H9 (cell line): ENCODE measurements around the gene PNRC1. TPM values are rescaled to one million over a fixed set of nuclear protein-coding genes. Genes with fewer than 3 reads are reported as not detected.

Experiments
- DNase-seq: peaks from one replicate; pipeline ENCODE4 v3.0.0-alpha.2; 2017
- H2AFZ ChIP-seq: one replicate; pipeline ENCODE4 v1.6.1; 2013; ENCODE audit warnings: mild to moderate bottlenecking, low read length, control low read depth, moderate library complexity
- H2AK5ac ChIP-seq: 2 replicates; pipeline ENCODE4 v1.6.1; 2013; ENCODE audit warnings: low read length, control low read depth, mixed read lengths; ENCODE audit not compliant: insufficient read length
- H2BK120ac ChIP-seq: one replicate; pipeline ENCODE4 v1.6.1; 2013; ENCODE audit warnings: low read depth, mild to moderate bottlenecking, low read length, control low read depth, inconsistent platforms; ENCODE audit not compliant: poor library complexity, severe bottlenecking
- H2BK12ac ChIP-seq: 2 replicates; pipeline ENCODE4 v1.6.1; 2013; ENCODE audit warnings: low read length, control low read depth, mixed read lengths, low read depth; ENCODE audit not compliant: insufficient read length
- H2BK15ac ChIP-seq: 2 replicates; pipeline ENCODE4 v1.6.1; 2013; ENCODE audit warnings: low read depth, low read length, control low read depth
- H2BK20ac ChIP-seq: one replicate; pipeline ENCODE4 v1.6.1; 2013; ENCODE audit warnings: low read depth, mild to moderate bottlenecking, low read length, control low read depth, inconsistent platforms; ENCODE audit not compliant: poor library complexity, severe bottlenecking
- H2BK5ac ChIP-seq: 2 replicates; pipeline ENCODE4 v1.6.1; 2013; ENCODE audit warnings: low read length, control low read depth, mixed read lengths; ENCODE audit not compliant: insufficient read length
- H3K14ac ChIP-seq: 2 replicates; pipeline ENCODE4 v1.6.1; 2013; ENCODE audit warnings: low read length, control low read depth; ENCODE audit not compliant: insufficient read depth
- H3K18ac ChIP-seq: 2 replicates; pipeline ENCODE4 v1.6.1; 2013; ENCODE audit warnings: low read depth, mild to moderate bottlenecking, mixed read lengths, low read length, control low read depth; ENCODE audit not compliant: insufficient read length
- H3K23ac ChIP-seq: 2 replicates; pipeline ENCODE4 v1.6.1; 2013; ENCODE audit warnings: low read length, control low read depth, mixed read lengths, low read depth; ENCODE audit not compliant: insufficient read length
- H3K23me2 ChIP-seq: 2 replicates; pipeline ENCODE4 v1.6.1; 2013; ENCODE audit warnings: low read depth, mild to moderate bottlenecking, mixed read lengths, low read length, control low read depth; ENCODE audit not compliant: insufficient read length, poor library complexity, severe bottlenecking
- H3K27ac ChIP-seq: 2 replicates; pipeline ENCODE4 v1.5.1; 2013; ENCODE audit warnings: low read length, control low read depth, mixed read lengths, low read depth; ENCODE audit not compliant: insufficient read length
- H3K27me3 ChIP-seq: 2 replicates; pipeline ENCODE4 v1.6.1; 2013; ENCODE audit warnings: low read length, control low read depth, inconsistent platforms; ENCODE audit not compliant: insufficient read depth
- H3K4ac ChIP-seq: 2 replicates; pipeline ENCODE4 v1.6.1; 2013; ENCODE audit warnings: low read depth, mild to moderate bottlenecking, control low read depth, inconsistent platforms, low read length, moderate library complexity
- H3K4me1 ChIP-seq: 2 replicates; pipeline ENCODE4 v1.6.1; 2013; ENCODE audit warnings: low read length, control low read depth, inconsistent platforms; ENCODE audit not compliant: insufficient read depth
- H3K4me2 ChIP-seq: 2 replicates; pipeline ENCODE4 v1.6.1; 2013; ENCODE audit warnings: low read length, control low read depth, mixed read lengths; ENCODE audit not compliant: insufficient read length, insufficient read depth
- H3K56ac ChIP-seq: 2 replicates; pipeline ENCODE4 v1.6.1; 2013; ENCODE audit warnings: low read depth, mild to moderate bottlenecking, mixed read lengths, low read length, control low read depth; ENCODE audit not compliant: insufficient read length
- H3K79me1 ChIP-seq: 2 replicates; pipeline ENCODE4 v1.6.1; 2013; ENCODE audit warnings: low read depth, mild to moderate bottlenecking, moderate library complexity, low read length, control low read depth, inconsistent platforms; ENCODE audit not compliant: insufficient read depth, poor library complexity, severe bottlenecking
- H3K79me2 ChIP-seq: 2 replicates; pipeline ENCODE4 v1.6.1; 2013; ENCODE audit warnings: low read length, control low read depth, inconsistent platforms; ENCODE audit not compliant: insufficient read depth
- H3K9ac ChIP-seq: 2 replicates; pipeline ENCODE4 v1.6.1; 2013; ENCODE audit warnings: low read length, control low read depth, mixed read lengths; ENCODE audit not compliant: insufficient read length; ENCODE audit errors: extremely low read depth
- H3K9me3 ChIP-seq: one replicate; pipeline ENCODE4 v1.6.1; 2013; ENCODE audit warnings: low read depth, low read length, inconsistent platforms; ENCODE audit not compliant: control insufficient read depth
- H3T11ph ChIP-seq: one replicate; pipeline ENCODE4 v1.6.1; 2013; ENCODE audit warnings: mild to moderate bottlenecking, low read length, control low read depth, inconsistent platforms
- H4K20me1 ChIP-seq: one replicate; pipeline ENCODE4 v1.6.1; 2013; ENCODE audit not compliant: control insufficient read depth, insufficient read length, insufficient read depth
- H4K5ac ChIP-seq: 2 replicates; pipeline ENCODE4 v1.6.1; 2013; ENCODE audit warnings: low read depth, mild to moderate bottlenecking, mixed read lengths, low read length, control low read depth; ENCODE audit not compliant: insufficient read length
- H4K8ac ChIP-seq: replicated peaks from 2 replicates; pipeline ENCODE4 v1.6.1; 2013; ENCODE audit warnings: low read length, control low read depth, mixed read lengths, low read depth; ENCODE audit not compliant: insufficient read length
- H4K91ac ChIP-seq: 2 replicates; pipeline ENCODE4 v1.6.1; 2013; ENCODE audit warnings: low read depth, mild to moderate bottlenecking, moderate library complexity, mixed read lengths, low read length, control low read depth; ENCODE audit not compliant: insufficient read length
- H3K27ac Mint-ChIP-seq, 3 experiments: 2 replicates in 2 of 3; 3 replicates in 1 of 3; pipeline ENCODE4 v1.8.0; 2020 to 2021; ENCODE audit warnings: mixed read lengths in 3 of 3, mild to moderate bottlenecking in 1 of 3, moderate library complexity in 1 of 3
- H3K27me3 Mint-ChIP-seq: 2 replicates; pipeline ENCODE4 v1.8.0; 2021; ENCODE audit warnings: low read depth, mild to moderate bottlenecking, moderate library complexity, mixed read lengths
- H3K36me3 Mint-ChIP-seq, 3 experiments: 2 replicates in 2 of 3; 3 replicates in 1 of 3; pipeline ENCODE4 v1.8.0; 2020 to 2021; ENCODE audit warnings: low read depth in 3 of 3, mixed read lengths in 3 of 3; ENCODE audit not compliant: insufficient read depth in 1 of 3
- H3K4me1 Mint-ChIP-seq, 2 experiments: 2 replicates each; pipeline ENCODE4 v1.8.0; 2020; ENCODE audit warnings: mixed read lengths in 2 of 2
- H3K4me3 Mint-ChIP-seq, 2 experiments: 2 replicates in 1 of 2; 3 replicates in 1 of 2; pipeline ENCODE4 v1.8.0; 2020 to 2021; ENCODE audit warnings: mild to moderate bottlenecking in 2 of 2, mixed read lengths in 2 of 2, moderate library complexity in 1 of 2
- H3K9me3 Mint-ChIP-seq, 2 experiments: 2 replicates in 1 of 2; 3 replicates in 1 of 2; pipeline ENCODE4 v1.8.0; 2020; ENCODE audit warnings: mild to moderate bottlenecking in 2 of 2, mixed read lengths in 2 of 2, moderate library complexity in 1 of 2
- CTCF ChIP-seq: fragments of 200-600 bp; sonication (generic); conservative IDR thresholded peaks from 3 replicates; pipeline ENCODE4 v1.8.0; 2021; ENCODE audit warnings: antibody characterized with exemption, mild to moderate bottlenecking
- WGBS: extraction: QIAGEN DNeasy Blood & Tissue Kit; methylation state at CpG from one replicate; pipeline ENCODE4 v1.1.7; 2013; ENCODE audit warnings: missing lambda C conversion rate, low lambda C conversion rate, mixed read lengths; ENCODE audit not compliant: insufficient read length; ENCODE audit errors: extremely low coverage; 5-methylcytosine and 5-hydroxymethylcytosine counted together
- total RNA-seq: library from RNA; stranded (reverse); gene quantifications from 2 replicates; pipeline ENCODE4 v1.2.1, GENCODE V29; 2021

The PNRC1 gene
- total RNA-seq, 1 experiment from 2014 or later, result 57.4 TPM

- Histone ChIP-seq H2BK5ac (no peak overlapping the region), H3K4me1 (no peaks in the 10 kb centered on the region), H4K20me1 (no peaks in the 10 kb centered on the region), H4K8ac (no peak overlapping the region), H3K27ac (no peak overlapping the region), H3K4ac (no peak overlapping the region), H4K91ac (no peak overlapping the region), H3K56ac (no peak overlapping the region), H3K79me1 (no peaks in the 10 kb centered on the region), H3K27me3 (peaks cover 16% of the 10 kb centered on the region), H3K9me3 (no peaks in the 10 kb centered on the region), H3K23ac (no peak overlapping the region), H4K5ac (no peak overlapping the region), H3K18ac (no peak overlapping the region), H2BK12ac (no peak overlapping the region), H3T11ph (no peak overlapping the region), H3K9ac (peak overlapping the region; percentile 47), H2BK20ac (no peak overlapping the region), H3K4me2 (peak overlapping the region; percentile 82), H2BK120ac (no peak overlapping the region), H3K14ac (no peak overlapping the region), H2AK5ac (no peak overlapping the region), H3K23me2 (peaks cover 5% of the 10 kb centered on the region), H3K79me2 (no peaks in the 10 kb centered on the region), H2BK15ac (no peak overlapping the region), H2AFZ (no peak overlapping the region)
- H3K4me1 Mint-ChIP-seq, result peaks cover 8 to 10% of the 10 kb centered on the region in 2 experiments
- peak overlapping the region; percentile 64 to 90 for H3K4me3 Mint-ChIP-seq
- H3K27me3 Mint-ChIP-seq, result peaks cover 38% of the 10 kb centered on the region
- no CpG with 5 or more reads among the region's 6 CpGs for WGBS
- no peak for TF ChIP-seq CTCF
- no peak for DNase-seq
- H3K36me3 Mint-ChIP-seq, result no peaks in the 10 kb centered on the region; a peak in 2 of 7 replicates
- H3K27ac Mint-ChIP-seq, result no peak overlapping the region
- no peaks in the 10 kb centered on the region; a peak in 1 of 5 replicates for H3K9me3 Mint-ChIP-seq
Observed at GRCh38 chr6:89116702-89117101, 36.2 kb downstream of the PNRC1 start.
